ENCODE data around the gene NCOA3.

Gene NCOA3

GRCh38 chr20:47509685-47510084 lies 8.0 kb downstream of the NCOA3 start:
- Mint-ChIP-seq H3K27ac (ENCODE audit: low read depth) (peak overlapping the region; percentile 38), H3K27me3 (no peaks in the 10 kb centered on the region), H3K36me3 (ENCODE audit: insufficient read depth) (peaks cover 9% of the 10 kb centered on the region), H3K4me1 (peaks cover 58% of the 10 kb centered on the region), H3K9me3 (no peaks in the 10 kb centered on the region), H3K4me3 (peak overlapping the region; percentile 48)
- DNase-seq (ENCODE audit: low spot score in 2 of 2) (no peak), ATAC-seq (replicated peaks; ENCODE audit: extremely low read depth, poor library complexity, severe bottlenecking) (no peak)

DNA sequence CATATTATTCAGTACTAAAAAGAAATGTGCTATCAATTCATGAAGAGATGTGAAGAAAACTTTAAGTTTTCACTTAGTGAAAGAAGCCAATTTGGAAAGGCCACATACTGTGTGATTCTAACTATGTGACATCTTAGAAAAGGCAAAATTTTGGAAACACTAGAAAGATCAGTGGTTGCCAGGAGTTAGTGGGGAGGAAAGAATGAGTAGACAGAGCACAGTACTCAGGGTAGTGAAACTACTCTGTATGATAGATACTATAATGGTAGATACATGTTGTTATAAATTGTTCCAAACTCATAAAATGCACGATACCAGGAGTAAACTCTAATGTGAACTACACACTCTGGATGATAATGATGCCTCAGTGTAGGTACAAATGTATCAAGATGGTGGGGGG lies 14.2 kb downstream of the NCOA3 start:
- Mint-ChIP-seq H3K27ac (ENCODE audit: low read depth) (peak overlapping the region; percentile 39), H3K4me1 (peaks cover 35% of the 10 kb centered on the region), H3K36me3 (ENCODE audit: insufficient read depth) (peaks cover 23% of the 10 kb centered on the region), H3K27me3 (no peaks in the 10 kb centered on the region), H3K9me3 (no peaks in the 10 kb centered on the region), H3K4me3 (no peak overlapping the region)
- no peak for DNase-seq (ENCODE audit: low spot score in 2 of 2)
- ATAC-seq (replicated peaks; ENCODE audit: extremely low read depth, poor library complexity, severe bottlenecking): no peak

DNA sequence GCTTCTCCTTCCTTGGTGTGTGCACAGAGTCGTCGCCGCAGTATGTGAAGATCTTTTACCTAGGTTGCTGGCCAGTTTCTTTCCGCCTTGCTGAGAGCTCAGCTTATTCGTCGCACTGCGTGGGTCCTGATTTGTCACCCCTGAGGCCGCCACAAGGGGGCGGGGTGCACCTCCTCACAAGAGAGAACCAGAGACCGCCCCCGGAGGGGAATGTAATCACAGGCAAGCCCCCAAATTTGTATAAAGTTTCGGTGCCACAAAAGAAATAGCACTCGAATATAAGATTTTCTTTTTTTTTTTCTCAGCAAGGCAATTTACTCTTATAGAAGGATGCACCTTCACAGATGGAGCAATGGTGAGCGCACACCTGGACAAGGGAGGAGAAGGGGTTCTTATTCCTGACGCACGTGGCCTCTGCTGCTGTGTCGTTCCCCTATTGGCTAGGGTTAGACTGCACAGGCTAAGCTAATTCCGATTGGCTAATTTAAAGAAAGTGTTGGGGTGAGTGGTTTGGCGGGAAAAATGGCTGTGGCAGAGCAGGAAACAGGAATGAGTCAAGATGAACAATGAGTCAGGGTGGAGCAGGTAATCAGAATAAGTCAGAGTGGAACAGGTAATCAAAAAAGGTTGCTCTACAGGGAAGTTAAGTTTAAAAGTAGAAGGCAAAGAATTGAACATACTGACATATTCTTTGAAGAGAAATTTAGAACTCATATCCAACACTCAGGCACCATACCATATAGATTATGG lies 19.5 kb downstream of the NCOA3 start:
- peaks cover 19% of the 10 kb centered on the region for H3K36me3 Mint-ChIP-seq (ENCODE audit: insufficient read depth)
- H3K27ac Mint-ChIP-seq (ENCODE audit: low read depth): no peak overlapping the region
- peaks cover 6% of the 10 kb centered on the region for H3K9me3 Mint-ChIP-seq
- ATAC-seq (replicated peaks; ENCODE audit: extremely low read depth, poor library complexity, severe bottlenecking) (no peak), DNase-seq (ENCODE audit: low spot score in 2 of 2) (no peak)
- no peaks in the 10 kb centered on the region for H3K27me3 Mint-ChIP-seq
- no peak overlapping the region for H3K4me3 Mint-ChIP-seq
- H3K4me1 Mint-ChIP-seq: peaks cover 24% of the 10 kb centered on the region

DNA sequence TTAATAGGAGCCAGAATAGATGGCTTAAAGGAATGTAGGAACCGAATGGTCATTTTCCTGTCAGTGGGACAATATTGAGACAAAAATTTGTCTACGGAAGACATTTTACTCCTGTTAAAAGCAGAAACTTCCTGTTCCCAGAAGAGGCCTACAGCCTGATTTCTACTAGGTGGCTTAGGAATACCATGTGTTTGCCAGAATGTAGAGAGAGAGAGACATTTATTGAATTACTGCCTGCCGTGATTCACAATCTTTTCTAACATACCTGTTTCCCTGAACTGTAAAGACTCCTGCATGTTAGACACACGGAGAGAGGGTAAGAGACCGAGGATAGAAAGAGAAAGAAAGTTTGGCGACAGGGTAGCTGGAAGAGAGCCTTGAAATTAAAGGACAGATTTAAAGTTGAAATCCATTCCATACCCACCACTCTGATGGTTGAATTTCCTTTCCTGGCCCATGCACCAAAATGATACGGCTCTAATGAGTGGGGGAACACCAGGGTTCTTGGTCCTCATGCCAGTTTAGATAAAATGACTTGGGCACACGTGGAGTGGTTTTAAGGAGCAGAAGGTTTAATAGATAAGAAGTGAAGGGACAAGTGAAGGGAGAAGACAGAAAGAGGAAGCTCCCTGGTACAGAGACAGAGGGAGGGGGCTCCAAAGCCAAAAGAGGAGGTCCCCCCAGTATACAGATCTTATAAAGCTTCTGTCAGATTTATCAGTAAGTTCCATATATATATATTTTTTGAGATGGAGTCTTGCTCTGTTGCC lies 22.5 kb downstream of the NCOA3 start:
- H3K27ac Mint-ChIP-seq (ENCODE audit: low read depth): peak overlapping the region; percentile 49
- no peaks in the 10 kb centered on the region for H3K27me3 Mint-ChIP-seq
- no peak overlapping the region for H3K4me3 Mint-ChIP-seq
- H3K4me1 Mint-ChIP-seq: peaks cover 34% of the 10 kb centered on the region
- peaks cover 6% of the 10 kb centered on the region for H3K9me3 Mint-ChIP-seq
- DNase-seq (ENCODE audit: low spot score in 2 of 2) (no peak), ATAC-seq (replicated peaks; ENCODE audit: extremely low read depth, poor library complexity, severe bottlenecking) (no peak)
- peaks cover 9% of the 10 kb centered on the region for H3K36me3 Mint-ChIP-seq (ENCODE audit: insufficient read depth)

- Mint-ChIP-seq H3K4me1 (peaks cover 29% of the 10 kb centered on the region), H3K27ac (ENCODE audit: low read depth) (peak overlapping the region; percentile 17), H3K4me3 (no peak overlapping the region), H3K36me3 (ENCODE audit: insufficient read depth) (peaks cover 12% of the 10 kb centered on the region), H3K27me3 (no peaks in the 10 kb centered on the region), H3K9me3 (no peaks in the 10 kb centered on the region)
- DNase-seq (ENCODE audit: low spot score in 2 of 2) (no peak), ATAC-seq (replicated peaks; ENCODE audit: extremely low read depth, poor library complexity, severe bottlenecking) (no peak)
These were observed 25.5 kb downstream of the NCOA3 start for GRCh38 chr20:47527004-47527800.

- H3K4me3 Mint-ChIP-seq: no peak overlapping the region
- ATAC-seq (replicated peaks; ENCODE audit: extremely low read depth, poor library complexity, severe bottlenecking) (no peak), DNase-seq (ENCODE audit: low spot score in 2 of 2) (no peak)
- no peak overlapping the region for H3K27ac Mint-ChIP-seq (ENCODE audit: low read depth)
- H3K36me3 Mint-ChIP-seq (ENCODE audit: insufficient read depth): peaks cover 10% of the 10 kb centered on the region
- H3K27me3 Mint-ChIP-seq: no peaks in the 10 kb centered on the region
- peaks cover 36% of the 10 kb centered on the region for H3K4me1 Mint-ChIP-seq
- H3K9me3 Mint-ChIP-seq: no peaks in the 10 kb centered on the region
These were observed 28.2 kb downstream of the NCOA3 start for GRCh38 chr20:47529840-47530239.

DNA sequence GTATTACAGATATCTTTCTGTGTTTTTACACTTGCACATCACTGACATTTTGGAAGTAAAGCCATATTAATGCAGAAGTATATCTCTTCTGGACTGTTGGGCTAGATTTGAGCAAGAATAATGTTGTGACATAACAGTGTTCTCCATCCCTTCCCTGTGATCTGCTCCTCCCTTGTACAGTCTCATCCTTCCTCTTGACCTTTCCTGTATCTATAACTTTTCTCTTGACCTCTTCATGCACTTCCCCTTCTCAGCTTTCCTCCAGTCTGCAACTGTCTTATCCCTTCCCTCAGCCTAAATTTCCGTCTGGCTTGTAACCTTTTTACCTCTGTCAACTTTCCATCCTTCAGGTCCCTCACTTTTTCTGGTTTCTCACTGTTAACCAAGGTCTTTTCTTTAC lies 29.8 kb downstream of the NCOA3 start:
- no peak overlapping the region for H3K4me3 Mint-ChIP-seq
- ATAC-seq (replicated peaks; ENCODE audit: extremely low read depth, poor library complexity, severe bottlenecking) (no peak), DNase-seq (ENCODE audit: low spot score in 2 of 2) (no peak)
- peaks cover 50% of the 10 kb centered on the region for H3K4me1 Mint-ChIP-seq
- no peaks in the 10 kb centered on the region for H3K9me3 Mint-ChIP-seq
- no peak overlapping the region for H3K27ac Mint-ChIP-seq (ENCODE audit: low read depth)
- H3K36me3 Mint-ChIP-seq (ENCODE audit: insufficient read depth): peaks cover 10% of the 10 kb centered on the region
- H3K27me3 Mint-ChIP-seq: no peaks in the 10 kb centered on the region

DNA sequence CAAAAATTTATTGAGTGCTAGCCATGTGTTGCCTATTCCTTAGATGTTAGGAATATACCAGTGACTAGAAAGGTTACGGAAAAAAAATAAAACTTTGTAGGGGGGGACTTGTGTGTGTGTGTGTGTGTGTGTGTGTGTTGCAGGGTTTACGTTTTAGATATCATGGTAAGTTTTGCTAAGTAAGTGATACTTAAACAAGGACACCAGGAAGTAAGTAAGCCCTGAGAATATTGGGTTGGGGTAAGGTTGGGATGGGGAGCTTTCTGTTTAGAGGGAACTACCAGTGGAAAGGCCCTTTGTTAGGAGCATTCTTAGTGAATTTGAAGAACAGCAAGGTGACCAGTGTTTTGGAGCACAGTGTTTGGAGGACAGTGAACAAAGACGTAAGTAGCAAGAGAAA lies 30.3 kb downstream of the NCOA3 start:
- Mint-ChIP-seq H3K27me3 (no peaks in the 10 kb centered on the region), H3K9me3 (no peaks in the 10 kb centered on the region), H3K36me3 (ENCODE audit: insufficient read depth) (peaks cover 10% of the 10 kb centered on the region), H3K27ac (ENCODE audit: low read depth) (no peak overlapping the region), H3K4me1 (peaks cover 50% of the 10 kb centered on the region), H3K4me3 (no peak overlapping the region)
- DNase-seq (ENCODE audit: low spot score in 2 of 2) (no peak), ATAC-seq (replicated peaks; ENCODE audit: extremely low read depth, poor library complexity, severe bottlenecking) (no peak)

DNA sequence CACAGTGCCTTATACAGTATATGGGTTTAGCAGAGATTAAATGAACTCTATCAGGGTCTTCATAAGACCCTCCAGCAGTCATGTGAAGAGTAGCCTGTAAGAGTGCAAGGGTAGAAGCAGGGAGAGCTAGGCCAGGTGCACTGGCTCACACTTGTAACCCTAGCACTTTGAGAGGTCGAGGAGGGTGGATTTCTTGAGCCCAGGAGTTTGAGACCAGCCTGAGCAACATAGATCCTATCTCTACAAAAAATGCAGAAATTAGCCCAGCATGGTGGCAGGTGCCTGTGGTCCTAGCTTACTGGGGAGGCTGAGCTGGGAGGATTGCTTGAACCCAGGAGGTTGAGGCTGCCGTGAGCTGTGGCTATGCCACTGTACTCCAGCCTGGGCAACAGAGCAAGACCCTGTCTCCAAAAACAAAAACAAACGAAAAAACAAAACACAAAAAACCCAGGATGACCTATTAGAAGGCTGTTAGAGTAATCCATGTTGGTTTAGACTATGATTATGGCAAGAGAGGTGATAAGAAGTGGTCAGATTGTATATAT lies 31.9 kb downstream of the NCOA3 start:
- ATAC-seq (replicated peaks; ENCODE audit: extremely low read depth, poor library complexity, severe bottlenecking) (no peak), DNase-seq (ENCODE audit: low spot score in 2 of 2) (no peak)
- no peaks in the 10 kb centered on the region for H3K27me3 Mint-ChIP-seq
- peaks cover 43% of the 10 kb centered on the region for H3K4me1 Mint-ChIP-seq
- H3K9me3 Mint-ChIP-seq: no peaks in the 10 kb centered on the region
- peaks cover 10% of the 10 kb centered on the region for H3K36me3 Mint-ChIP-seq (ENCODE audit: insufficient read depth)
- H3K27ac Mint-ChIP-seq (ENCODE audit: low read depth): no peak overlapping the region
- no peak overlapping the region for H3K4me3 Mint-ChIP-seq

- Mint-ChIP-seq H3K4me1 (peaks cover 51% of the 10 kb centered on the region), H3K36me3 (ENCODE audit: insufficient read depth) (peaks cover 9% of the 10 kb centered on the region), H3K27me3 (no peaks in the 10 kb centered on the region), H3K27ac (ENCODE audit: low read depth) (peak overlapping the region; percentile 55), H3K9me3 (no peaks in the 10 kb centered on the region), H3K4me3 (no peak overlapping the region)
- ATAC-seq (replicated peaks; ENCODE audit: extremely low read depth, poor library complexity, severe bottlenecking) (no peak), DNase-seq (ENCODE audit: low spot score in 2 of 2) (no peak)
These were observed 32.7 kb downstream of the NCOA3 start for GRCh38 chr20:47534405-47534804.

DNA sequence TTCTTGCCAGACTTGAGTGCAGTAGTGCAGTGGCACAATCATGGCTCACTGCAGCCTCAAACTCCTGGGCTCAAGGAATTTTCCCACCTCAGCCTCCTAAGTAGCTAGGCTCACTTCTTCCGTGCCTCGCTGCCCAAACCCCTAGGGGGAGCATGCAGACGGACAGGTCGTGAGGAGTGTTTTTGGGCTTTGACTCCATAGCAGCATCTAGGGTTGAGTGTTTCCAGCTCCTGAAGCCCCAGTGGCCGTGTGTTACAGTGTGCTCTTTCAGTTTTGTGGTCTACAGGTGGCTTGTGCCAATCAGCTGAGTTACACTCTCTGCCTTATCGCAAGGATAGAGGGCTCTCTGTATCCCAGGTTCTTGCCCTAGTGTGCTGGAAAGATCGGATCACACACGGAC lies 33.4 kb downstream of the NCOA3 start:
- Mint-ChIP-seq H3K4me3 (no peak overlapping the region), H3K4me1 (peaks cover 54% of the 10 kb centered on the region), H3K27ac (ENCODE audit: low read depth) (no peak overlapping the region), H3K9me3 (no peaks in the 10 kb centered on the region), H3K36me3 (ENCODE audit: insufficient read depth) (peaks cover 9% of the 10 kb centered on the region), H3K27me3 (no peaks in the 10 kb centered on the region)
- ATAC-seq (replicated peaks; ENCODE audit: extremely low read depth, poor library complexity, severe bottlenecking) (no peak), DNase-seq (ENCODE audit: low spot score in 2 of 2) (no peak)

DNA sequence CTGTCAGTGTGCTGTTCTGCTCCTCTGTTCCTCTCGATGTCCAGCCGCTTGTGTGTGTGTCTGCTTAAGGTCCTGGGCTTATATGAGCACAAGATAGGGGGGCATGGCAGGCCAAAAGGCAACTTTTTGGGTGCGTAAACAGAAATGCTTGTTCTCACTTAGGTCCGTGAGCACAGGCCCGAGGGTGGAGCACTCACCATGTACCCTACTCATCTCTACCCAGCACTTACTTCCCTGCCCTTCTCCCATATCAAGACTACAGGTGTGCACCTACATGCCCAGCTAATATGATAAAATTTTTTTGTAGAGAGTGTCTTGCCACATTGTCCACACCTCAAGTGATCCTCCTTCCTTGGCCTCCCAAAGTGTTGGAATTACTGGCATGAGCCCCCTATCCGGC lies 34.3 kb downstream of the NCOA3 start:
- no peaks in the 10 kb centered on the region for H3K27me3 Mint-ChIP-seq
- H3K27ac Mint-ChIP-seq (ENCODE audit: low read depth): no peak overlapping the region
- no peak for ATAC-seq (replicated peaks; ENCODE audit: extremely low read depth, poor library complexity, severe bottlenecking)
- no peaks in the 10 kb centered on the region for H3K9me3 Mint-ChIP-seq
- H3K4me3 Mint-ChIP-seq: no peak overlapping the region
- no peak for DNase-seq (ENCODE audit: low spot score in 2 of 2)
- peaks cover 63% of the 10 kb centered on the region for H3K4me1 Mint-ChIP-seq
- H3K36me3 Mint-ChIP-seq (ENCODE audit: insufficient read depth): peaks cover 6% of the 10 kb centered on the region
